HCT116 (cell line): ENCODE data around the gene SEMA4D. TPM values are rescaled to one million over a fixed set of nuclear protein-coding genes. Genes with fewer than 3 reads are reported as not detected.

Experiments used
- ATAC-seq: fragments of 200-7000 bp; cut with Tn5 transposase; 2 replicates; pipeline ENCODE4 v1.9.1; 2020; ENCODE audit warnings: mild to moderate bottlenecking, moderate library complexity
- BruUV-seq: library from RNA; stranded (reverse); fragments of 400-500 nt; replicated peaks from 2 replicates; lab custom pipeline; 2021; lab: Mats Ljungman, UMichigan
- CTCF ChIA-PET: fragments of 300-600 bp; sonication (Branson Sonifier 250); formaldehyde crosslinking; loops from one replicate; lab custom pipeline; 2021; ENCODE audit warnings: antibody characterized with exemption; lab: Charles Lee
- POLR2A ChIA-PET: fragments of 300-600, 350-600 bp; sonication (Branson Sonifier 250); formaldehyde crosslinking; loops from one replicate; lab custom pipeline; 2021; ENCODE audit warnings: antibody characterized with exemption; lab: Charles Lee
- RAD21 ChIA-PET, 2 experiments: fragments of 300-600 bp; sonication (Branson Sonifier 250); formaldehyde crosslinking; loops; one replicate each; lab custom pipeline; 2023; ENCODE audit warnings: low total read pairs in 2 of 2; ENCODE audit not compliant: uncharacterized antibody in 2 of 2, unreplicated experiment in 2 of 2, low non-redundant PET in 1 of 2; lab: Charles Lee
- DNase-seq: peaks from one replicate; pipeline ENCODE4 v3.0.0-alpha.2; 2010; ENCODE audit warnings: low read depth, low spot score
- H2AFZ ChIP-seq: fragments of 200-600 bp; shearing (Covaris generic), sonication (generic); 2 replicates; pipeline ENCODE4 v1.6.1; 2017; ENCODE audit warnings: low read depth, mixed run types, mixed read lengths, antibody characterized with exemption, low read length; ENCODE audit not compliant: poor library complexity, severe bottlenecking
- H3K27ac ChIP-seq: 2 replicates; pipeline ENCODE4 v1.5.1; 2012; ENCODE audit warnings: low read depth, low read length
- H3K27me3 ChIP-seq: fragments of 200-600 bp; sonication (generic); 2 replicates; pipeline ENCODE4 v1.6.1; 2016; ENCODE audit warnings: mixed run types, low read length, mixed read lengths; ENCODE audit not compliant: insufficient read depth
- H3K36me3 ChIP-seq, 2 experiments: fragments of 200-500 bp in 1 of 2; fragments of 200-600 bp in 1 of 2; sonication (Bioruptor generic) in 1 of 2; sonication (generic) in 1 of 2; 2 replicates each; pipeline versions ENCODE4 v1.5.1 to v1.6.1; 2014 to 2016; ENCODE audit warnings: low read length in 2 of 2, inconsistent platforms in 1 of 2, mixed read lengths in 1 of 2, mixed run types in 1 of 2; ENCODE audit not compliant: insufficient read depth in 2 of 2, control insufficient read depth in 1 of 2
- H3K4me1 ChIP-seq, 2 experiments: fragments of 200-600 bp in 1 of 2; sonication (generic) in 1 of 2; 2 replicates each; pipeline versions ENCODE4 v1.5.1 to v1.6.1; 2012 to 2017; ENCODE audit warnings: low read length in 2 of 2, inconsistent platforms in 1 of 2, mild to moderate bottlenecking in 1 of 2, mixed read lengths in 1 of 2, mixed run types in 1 of 2, moderate library complexity in 1 of 2; ENCODE audit not compliant: insufficient read depth in 2 of 2, control insufficient read depth in 1 of 2
- H3K4me2 ChIP-seq: fragments of 200-600 bp; sonication (generic); 2 replicates; pipeline ENCODE4 v1.6.1; 2017; ENCODE audit warnings: mixed run types, low read length, mixed read lengths
- H3K4me3 ChIP-seq, 2 experiments: fragments of 200-600 bp in 1 of 2; sonication (generic) in 1 of 2; replicated peaks in 1 of 2; 2 replicates each; pipeline ENCODE4 v1.5.1; 2011 to 2016; ENCODE audit warnings: low read length in 2 of 2, control low read depth in 1 of 2, low read depth in 1 of 2, mild to moderate bottlenecking in 1 of 2, mixed read lengths in 1 of 2, mixed run types in 1 of 2
- H3K79me2 ChIP-seq: fragments of 200-600 bp; sonication (generic); 2 replicates; pipeline ENCODE4 v1.6.1; 2017; ENCODE audit warnings: mild to moderate bottlenecking, mixed run types, low read length, moderate library complexity, mixed read lengths; ENCODE audit not compliant: insufficient read depth
- H3K9ac ChIP-seq: fragments of 200-600 bp; sonication (generic); 2 replicates; pipeline ENCODE4 v1.6.1; 2016; ENCODE audit warnings: low read length, mixed read lengths
- H3K9me2 ChIP-seq: fragments of 200-600 bp; sonication (generic), shearing (Covaris generic); 2 replicates; pipeline ENCODE4 v1.6.1; 2017; ENCODE audit warnings: mixed run types, mild to moderate bottlenecking, moderate library complexity; ENCODE audit not compliant: insufficient read depth
- H3K9me3 ChIP-seq, 2 experiments: fragments of 200-500 bp in 1 of 2; fragments of 200-600 bp in 1 of 2; sonication (Bioruptor generic) in 1 of 2; sonication (generic) in 1 of 2; 2 replicates each; pipeline ENCODE4 v1.6.1; 2014 to 2017; ENCODE audit warnings: low read length in 2 of 2, mixed read lengths in 2 of 2, inconsistent platforms in 1 of 2, low read depth in 1 of 2, mild to moderate bottlenecking in 1 of 2, mixed run types in 1 of 2, moderate library complexity in 1 of 2; ENCODE audit not compliant: control insufficient read depth in 1 of 2, insufficient read depth in 1 of 2
- H4K20me1 ChIP-seq: fragments of 200-600 bp; sonication (generic), shearing (Covaris generic); 2 replicates; pipeline ENCODE4 v1.6.1; 2017; ENCODE audit warnings: mixed run types, mild to moderate bottlenecking, moderate library complexity; ENCODE audit not compliant: insufficient read depth
- CBX3 ChIP-seq: IDR thresholded peaks from 2 replicates; pipeline ENCODE4 v1.6.1; 2012; ENCODE audit warnings: low read depth
- CEBPB ChIP-seq: IDR thresholded peaks from 2 replicates; pipeline ENCODE4 v1.6.1; 2012; ENCODE audit warnings: low read depth
- ELF1 ChIP-seq: IDR thresholded peaks from 2 replicates; pipeline ENCODE4 v1.6.1; 2012; ENCODE audit warnings: low read depth, borderline replicate concordance
- EZH2 ChIP-seq: fragments of 200-600 bp; sonication (generic); IDR thresholded peaks from 2 replicates; pipeline ENCODE4 v1.6.1; 2017; ENCODE audit warnings: antibody characterized with exemption, mixed run types
- FOSL1 ChIP-seq: IDR thresholded peaks from 2 replicates; pipeline ENCODE4 v1.6.1; 2012; ENCODE audit warnings: low read depth
- JUND ChIP-seq: IDR thresholded peaks from 2 replicates; pipeline ENCODE4 v1.6.1; 2012
- POLR2A ChIP-seq: IDR thresholded peaks from 2 replicates; pipeline ENCODE4 v1.7.0; 2011; ENCODE audit warnings: borderline replicate concordance; ENCODE audit not compliant: insufficient read depth, insufficient read length; ENCODE audit errors: extremely low read depth
- RAD21 ChIP-seq: IDR thresholded peaks from 2 replicates; pipeline ENCODE4 v1.6.1; 2012; ENCODE audit warnings: low read depth, mild to moderate bottlenecking
- SIN3A ChIP-seq: IDR thresholded peaks from 2 replicates; pipeline ENCODE4 v1.6.1; 2012; ENCODE audit warnings: low read depth
- SRF ChIP-seq: IDR thresholded peaks from 2 replicates; pipeline ENCODE4 v1.6.1; 2012; ENCODE audit warnings: low read depth
- TCF7L2 ChIP-seq: IDR thresholded peaks from 2 replicates; pipeline ENCODE4 v1.7.0; 2011; ENCODE audit warnings: borderline replicate concordance, inconsistent platforms; ENCODE audit not compliant: insufficient read depth, insufficient read length; ENCODE audit errors: extremely low read depth
- intact Hi-C: fragments of 100-400 bp; cut with micrococcal nuclease; formaldehyde crosslinking; loops from 2 replicates; pipeline ENCODE4 v1.10.0; 2022
- total RNA-seq: library from RNA; stranded (reverse); gene quantifications from one replicate; pipeline ENCODE4 v1.2.1, GENCODE V29; 2021; ENCODE audit not compliant: unreplicated experiment
- TF ChIP-seq, protein P1 (sequence below), 3 experiments: fragments of 200-600 bp in 1 of 3; sonication (generic) in 1 of 3; IDR thresholded peaks in 2 of 3; conservative IDR thresholded peaks in 1 of 3; 2 replicates each; pipeline ENCODE4 v1.5.1; 2012 to 2017; ENCODE audit warnings: low read depth in 2 of 3, low read length in 2 of 3, antibody characterized with exemption in 1 of 3, borderline replicate concordance in 1 of 3, control low read depth in 1 of 3, mild to moderate bottlenecking in 1 of 3, mixed read lengths in 1 of 3, mixed run types in 1 of 3, moderate library complexity in 1 of 3; ENCODE audit not compliant: insufficient read depth in 1 of 3

Gene SEMA4D
- total RNA-seq, 1 experiment from 2014 or later = 32.0 TPM

DNA sequence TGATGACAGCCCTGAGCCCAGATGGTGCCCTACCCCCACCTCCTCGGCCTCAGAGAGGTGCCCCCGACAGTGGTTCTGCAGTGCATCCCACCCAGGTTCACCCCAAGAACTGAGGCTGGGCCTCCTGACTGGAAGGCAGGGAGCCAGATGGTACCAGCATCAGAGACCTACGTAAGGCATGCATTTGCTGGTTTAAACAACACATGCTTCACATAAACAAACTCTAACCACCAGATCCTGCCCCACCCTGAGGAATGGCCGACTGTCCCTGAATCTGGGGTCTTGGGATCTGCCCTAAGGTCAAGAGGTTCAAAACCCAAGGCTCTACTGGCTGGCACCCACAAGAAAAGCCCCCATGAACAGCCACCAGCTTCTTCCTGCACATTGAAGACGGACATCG is 106.3 kb downstream of the SEMA4D start:
- Histone ChIP-seq H4K20me1 (no peaks in the 10 kb centered on the region), H3K9ac (no peak overlapping the region), H3K36me3 (peaks cover 3 to 9% of the 10 kb centered on the region in 2 experiments; a peak in 3 of 4 replicates), H3K9me2 (no peaks in the 10 kb centered on the region), H3K4me3 (no peak overlapping the region), H3K4me1 (no peaks in the 10 kb centered on the region), H3K79me2 (no peaks in the 10 kb centered on the region), H3K9me3 (no peaks in the 10 kb centered on the region), H2AFZ (no peak overlapping the region), H3K4me2 (no peak overlapping the region), H3K27ac (no peak overlapping the region), H3K27me3 (no peaks in the 10 kb centered on the region)
- no TSS peak for BruUV-seq
- TF ChIP-seq SIN3A = no peak
- TF ChIP-seq, protein P1, sequence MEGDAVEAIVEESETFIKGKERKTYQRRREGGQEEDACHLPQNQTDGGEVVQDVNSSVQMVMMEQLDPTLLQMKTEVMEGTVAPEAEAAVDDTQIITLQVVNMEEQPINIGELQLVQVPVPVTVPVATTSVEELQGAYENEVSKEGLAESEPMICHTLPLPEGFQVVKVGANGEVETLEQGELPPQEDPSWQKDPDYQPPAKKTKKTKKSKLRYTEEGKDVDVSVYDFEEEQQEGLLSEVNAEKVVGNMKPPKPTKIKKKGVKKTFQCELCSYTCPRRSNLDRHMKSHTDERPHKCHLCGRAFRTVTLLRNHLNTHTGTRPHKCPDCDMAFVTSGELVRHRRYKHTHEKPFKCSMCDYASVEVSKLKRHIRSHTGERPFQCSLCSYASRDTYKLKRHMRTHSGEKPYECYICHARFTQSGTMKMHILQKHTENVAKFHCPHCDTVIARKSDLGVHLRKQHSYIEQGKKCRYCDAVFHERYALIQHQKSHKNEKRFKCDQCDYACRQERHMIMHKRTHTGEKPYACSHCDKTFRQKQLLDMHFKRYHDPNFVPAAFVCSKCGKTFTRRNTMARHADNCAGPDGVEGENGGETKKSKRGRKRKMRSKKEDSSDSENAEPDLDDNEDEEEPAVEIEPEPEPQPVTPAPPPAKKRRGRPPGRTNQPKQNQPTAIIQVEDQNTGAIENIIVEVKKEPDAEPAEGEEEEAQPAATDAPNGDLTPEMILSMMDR (IDR thresholded peaks at IDR 0.05 in 2 of 3, conservative IDR thresholded peaks at IDR 0.05 in 1 of 3; ENCODE audit: borderline replicate concordance in 1 of 3, insufficient read depth in 1 of 3, low read depth in 2 of 3, low read length in 2 of 3) = no peak
- no peak for TF ChIP-seq FOSL1
- no peak for TF ChIP-seq TCF7L2
- no peak for TF ChIP-seq EZH2
- no peak for TF ChIP-seq RAD21
- no peak for TF ChIP-seq CEBPB
- no peak for TF ChIP-seq POLR2A
- TF ChIP-seq JUND = no peak
- no peak for TF ChIP-seq SRF
- no peak for TF ChIP-seq CBX3
- TF ChIP-seq ELF1 = no peak
- intact Hi-C loops = no loop called here
- no peak for ATAC-seq
- CTCF ChIA-PET = no interaction called here
- RAD21 ChIA-PET = no interaction called here
- DNase-seq = no peak
- POLR2A ChIA-PET = no interaction called here
